ENCODE data around the gene PADI2. TPM values are rescaled to one million over a fixed set of nuclear protein-coding genes. Genes with fewer than 3 reads are reported as not detected.

The PADI2 gene
- total RNA-seq, 1 experiment from 2014 or later, result 1.3 TPM

DNA sequence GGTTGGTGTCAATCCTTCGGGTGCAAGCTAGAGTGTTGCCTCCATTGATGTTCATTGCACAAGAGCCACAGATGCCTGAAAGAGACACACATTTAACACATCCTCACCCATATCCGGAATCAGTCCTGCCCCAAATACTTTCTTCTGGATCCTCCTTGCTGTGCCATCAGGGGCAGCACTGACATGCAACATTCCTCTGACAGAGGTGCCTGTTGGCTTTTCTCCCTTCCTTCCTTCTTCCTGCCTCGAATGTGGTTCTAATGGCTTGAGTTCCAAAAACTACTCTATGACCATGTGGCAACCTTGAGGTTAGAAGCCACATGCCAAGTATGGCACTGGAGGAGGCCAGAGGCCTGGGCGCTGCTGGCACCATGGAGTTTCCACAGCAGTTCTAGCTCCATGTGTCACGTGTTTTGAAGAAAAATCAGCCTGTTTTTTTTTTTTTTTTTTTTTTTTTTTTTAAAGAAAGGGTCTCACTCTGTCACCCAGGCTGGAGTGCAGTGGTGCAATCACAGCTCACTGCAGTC, 90.5 kb downstream of the PADI2 start:
- Mint-ChIP-seq H3K4me3 (ENCODE audit: low read depth, unreplicated experiment) (no peak overlapping the region), H3K27me3 (ENCODE audit: unreplicated experiment) (no peaks in the 10 kb centered on the region), H3K4me1 (ENCODE audit: low read depth, unreplicated experiment) (no peaks in the 10 kb centered on the region), H3K27ac (ENCODE audit: unreplicated experiment) (no peak overlapping the region), H3K36me3 (ENCODE audit: insufficient read depth, unreplicated experiment) (peaks cover 12% of the 10 kb centered on the region), H3K9me3 (ENCODE audit: low read depth, unreplicated experiment) (no peaks in the 10 kb centered on the region)
- no peak for DNase-seq
- CTCF ChIA-PET, result interaction anchor here (0.7 kb wide), 1 partner anchor 21 kb away, joined by 8 read pairs; no protein-coding TSS in a partner anchor
- intact Hi-C loops (cut with micrococcal nuclease; ENCODE audit: unreplicated experiment), result no loop called here
- no TSS peak for BruUV-seq (replicated peaks)
- TF ChIP-seq, protein P1, sequence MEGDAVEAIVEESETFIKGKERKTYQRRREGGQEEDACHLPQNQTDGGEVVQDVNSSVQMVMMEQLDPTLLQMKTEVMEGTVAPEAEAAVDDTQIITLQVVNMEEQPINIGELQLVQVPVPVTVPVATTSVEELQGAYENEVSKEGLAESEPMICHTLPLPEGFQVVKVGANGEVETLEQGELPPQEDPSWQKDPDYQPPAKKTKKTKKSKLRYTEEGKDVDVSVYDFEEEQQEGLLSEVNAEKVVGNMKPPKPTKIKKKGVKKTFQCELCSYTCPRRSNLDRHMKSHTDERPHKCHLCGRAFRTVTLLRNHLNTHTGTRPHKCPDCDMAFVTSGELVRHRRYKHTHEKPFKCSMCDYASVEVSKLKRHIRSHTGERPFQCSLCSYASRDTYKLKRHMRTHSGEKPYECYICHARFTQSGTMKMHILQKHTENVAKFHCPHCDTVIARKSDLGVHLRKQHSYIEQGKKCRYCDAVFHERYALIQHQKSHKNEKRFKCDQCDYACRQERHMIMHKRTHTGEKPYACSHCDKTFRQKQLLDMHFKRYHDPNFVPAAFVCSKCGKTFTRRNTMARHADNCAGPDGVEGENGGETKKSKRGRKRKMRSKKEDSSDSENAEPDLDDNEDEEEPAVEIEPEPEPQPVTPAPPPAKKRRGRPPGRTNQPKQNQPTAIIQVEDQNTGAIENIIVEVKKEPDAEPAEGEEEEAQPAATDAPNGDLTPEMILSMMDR (IDR thresholded peaks at IDR 0.05; ENCODE audit: unreplicated experiment), result no peak

DNA sequence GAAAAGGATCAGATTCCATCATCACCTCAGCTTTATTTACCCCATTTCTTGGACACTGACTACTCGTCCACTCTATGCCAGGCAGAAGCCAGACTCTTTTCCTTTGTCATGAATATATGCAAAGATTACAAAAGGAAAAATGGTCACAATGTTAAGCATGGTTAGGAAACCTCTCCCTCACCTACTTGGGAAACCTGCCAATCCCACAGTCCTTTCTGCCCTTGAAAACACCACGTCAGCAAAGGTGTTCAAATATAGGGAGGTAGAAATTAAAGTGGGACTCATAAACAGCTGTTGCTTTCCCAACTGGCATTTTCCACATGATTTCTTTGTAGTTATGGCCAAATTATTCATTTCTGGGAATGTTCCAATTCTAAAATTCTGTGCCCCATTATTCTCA, 91.4 kb downstream of the PADI2 start:
- no TSS peak for BruUV-seq (replicated peaks)
- CTCF ChIA-PET, result no interaction called here
- TF ChIP-seq, protein P1 (IDR thresholded peaks at IDR 0.05; ENCODE audit: unreplicated experiment), result no peak
- Mint-ChIP-seq H3K36me3 (ENCODE audit: insufficient read depth, unreplicated experiment) (peaks cover 12% of the 10 kb centered on the region), H3K27ac (ENCODE audit: unreplicated experiment) (no peak overlapping the region), H3K4me3 (ENCODE audit: low read depth, unreplicated experiment) (no peak overlapping the region), H3K9me3 (ENCODE audit: low read depth, unreplicated experiment) (no peaks in the 10 kb centered on the region), H3K4me1 (ENCODE audit: low read depth, unreplicated experiment) (no peaks in the 10 kb centered on the region), H3K27me3 (ENCODE audit: unreplicated experiment) (no peaks in the 10 kb centered on the region)
- DNase-seq, result no peak
- intact Hi-C loops (cut with micrococcal nuclease; ENCODE audit: unreplicated experiment), result no loop called here

DNA sequence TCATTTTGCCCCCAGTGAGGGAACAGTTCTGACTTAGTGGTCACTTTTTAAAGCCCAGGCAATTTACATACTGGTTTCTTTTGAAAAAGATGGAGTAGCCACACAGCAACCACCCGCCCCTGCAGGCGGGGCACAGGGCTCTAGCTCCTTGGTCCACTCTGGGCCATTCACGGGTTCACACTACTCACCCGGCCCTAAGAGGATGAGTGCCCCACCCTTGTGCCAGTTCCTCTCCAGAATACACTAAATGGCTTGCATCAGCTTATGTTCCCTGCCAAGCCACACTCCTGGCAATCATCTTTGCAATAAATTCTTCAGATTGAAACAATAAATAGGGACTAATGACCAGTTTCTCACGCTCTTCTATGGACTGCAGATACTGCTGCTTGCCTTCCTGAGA, 91.8 kb downstream of the PADI2 start:
- H3K4me1 Mint-ChIP-seq (ENCODE audit: low read depth, unreplicated experiment), result no peaks in the 10 kb centered on the region
- intact Hi-C loops (cut with micrococcal nuclease; ENCODE audit: unreplicated experiment), result no loop called here
- H3K4me3 Mint-ChIP-seq (ENCODE audit: low read depth, unreplicated experiment), result no peak overlapping the region
- TF ChIP-seq, protein P1 (IDR thresholded peaks at IDR 0.05; ENCODE audit: unreplicated experiment), result no peak
- DNase-seq, result no peak
- H3K27ac Mint-ChIP-seq (ENCODE audit: unreplicated experiment), result no peak overlapping the region
- H3K36me3 Mint-ChIP-seq (ENCODE audit: insufficient read depth, unreplicated experiment), result peaks cover 12% of the 10 kb centered on the region
- CTCF ChIA-PET, result no interaction called here
- no peaks in the 10 kb centered on the region for H3K27me3 Mint-ChIP-seq (ENCODE audit: unreplicated experiment)
- no peaks in the 10 kb centered on the region for H3K9me3 Mint-ChIP-seq (ENCODE audit: low read depth, unreplicated experiment)
- BruUV-seq (replicated peaks), result no TSS peak

DNA sequence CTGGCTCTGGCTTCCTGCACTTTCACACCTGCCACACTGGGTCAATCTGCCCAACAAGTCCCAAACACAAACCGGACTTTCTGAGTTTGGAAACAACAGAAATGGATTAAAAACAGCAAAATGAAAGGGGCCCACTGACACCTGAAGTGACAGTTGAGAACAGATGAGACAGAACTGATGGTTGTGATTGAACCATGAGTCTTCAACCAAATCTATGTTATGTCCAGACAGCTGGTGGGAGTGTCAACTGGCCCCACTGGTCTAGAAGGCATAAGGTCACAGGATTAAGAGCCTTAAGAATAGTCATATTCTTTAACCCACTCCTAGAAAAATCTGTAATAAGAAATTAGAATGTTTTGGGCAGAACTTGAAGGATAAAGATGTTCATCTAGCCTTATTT, 94.5 kb downstream of the PADI2 start:
- peaks cover 14% of the 10 kb centered on the region for H3K36me3 Mint-ChIP-seq (ENCODE audit: insufficient read depth, unreplicated experiment)
- BruUV-seq (replicated peaks), result no TSS peak
- no peaks in the 10 kb centered on the region for H3K27me3 Mint-ChIP-seq (ENCODE audit: unreplicated experiment)
- H3K9me3 Mint-ChIP-seq (ENCODE audit: low read depth, unreplicated experiment), result no peaks in the 10 kb centered on the region
- H3K4me3 Mint-ChIP-seq (ENCODE audit: low read depth, unreplicated experiment), result no peak overlapping the region
- H3K4me1 Mint-ChIP-seq (ENCODE audit: low read depth, unreplicated experiment), result no peaks in the 10 kb centered on the region
- CTCF ChIA-PET, result no interaction called here
- TF ChIP-seq, protein P1 (IDR thresholded peaks at IDR 0.05; ENCODE audit: unreplicated experiment), result no peak
- intact Hi-C loops (cut with micrococcal nuclease; ENCODE audit: unreplicated experiment), result no loop called here
- DNase-seq, result no peak
- no peak overlapping the region for H3K27ac Mint-ChIP-seq (ENCODE audit: unreplicated experiment)

All from Calu3 (cell line).